Measurements from ENCODE around the gene STK16.
"Not testable (repeated sequence)": the region's sequence is repeated elsewhere in the genome, so short reads cannot be mapped to it uniquely, and the experiment has no call there.

Gene STK16

GRCh38 chr2:219284501-219285372 is 39.5 kb downstream of the STK16 start:
- peaks cover 31% of the 10 kb centered on the region for H3K36me3 ChIP-seq (ENCODE audit: control insufficient read depth, insufficient read depth, low read length)
- H3K9me3 ChIP-seq (ENCODE audit: control insufficient read depth, insufficient read depth, low read length): no peaks in the 10 kb centered on the region
- no peak overlapping the region for H3K27ac ChIP-seq (ENCODE audit: low read depth, low read length)
- H3K4me3 ChIP-seq (ENCODE audit: low read depth, low read length): no peak overlapping the region
- H3K4me1 ChIP-seq (ENCODE audit: control insufficient read depth, insufficient read depth, low read length): peaks cover 11% of the 10 kb centered on the region; the same call in 1 of the 2 replicates
- no peak overlapping the region for H3K9ac ChIP-seq (ENCODE audit: low read depth, low read length)
- no peaks in the 10 kb centered on the region for H3K27me3 ChIP-seq (ENCODE audit: control insufficient read depth, insufficient read depth, low read length)

DNA sequence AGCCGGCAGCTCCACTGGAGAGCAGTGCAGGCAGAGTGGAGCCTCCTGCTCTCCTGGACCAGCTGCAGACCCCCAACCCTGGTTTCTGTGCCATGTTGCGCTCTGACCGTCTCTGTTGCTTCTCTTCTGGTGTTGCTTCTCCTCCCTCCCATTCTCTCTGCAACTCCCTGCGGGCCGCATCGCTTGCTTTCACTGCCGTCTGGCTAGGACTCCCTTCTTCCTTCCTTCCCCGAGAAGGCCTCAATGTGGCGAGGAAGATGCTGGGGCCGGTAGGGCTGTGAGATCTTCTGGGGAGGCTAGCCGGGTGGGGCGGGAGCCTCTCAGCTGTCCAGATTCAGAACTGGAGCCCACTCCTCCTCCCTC is 40.1 kb downstream of the STK16 start:
- Histone ChIP-seq H3K27me3 (ENCODE audit: control insufficient read depth, insufficient read depth, low read length) (no peaks in the 10 kb centered on the region), H3K9ac (ENCODE audit: low read depth, low read length) (no peak overlapping the region), H3K4me3 (ENCODE audit: low read depth, low read length) (no peak overlapping the region), H3K9me3 (ENCODE audit: control insufficient read depth, insufficient read depth, low read length) (no peaks in the 10 kb centered on the region), H3K36me3 (ENCODE audit: control insufficient read depth, insufficient read depth, low read length) (peaks cover 31% of the 10 kb centered on the region), H3K4me1 (ENCODE audit: control insufficient read depth, insufficient read depth, low read length) (peaks cover 7% of the 10 kb centered on the region; the same call in 1 of the 2 replicates), H3K27ac (ENCODE audit: low read depth, low read length) (no peak overlapping the region)

GRCh38 chr2:219285894-219286425 is 40.7 kb downstream of the STK16 start:
- Histone ChIP-seq H3K27ac (ENCODE audit: low read depth, low read length) (no peak overlapping the region), H3K4me1 (ENCODE audit: control insufficient read depth, insufficient read depth, low read length) (peaks cover 7% of the 10 kb centered on the region; the same call in 1 of the 2 replicates), H3K9me3 (ENCODE audit: control insufficient read depth, insufficient read depth, low read length) (no peaks in the 10 kb centered on the region), H3K9ac (ENCODE audit: low read depth, low read length) (no peak overlapping the region), H3K27me3 (ENCODE audit: control insufficient read depth, insufficient read depth, low read length) (no peaks in the 10 kb centered on the region), H3K36me3 (ENCODE audit: control insufficient read depth, insufficient read depth, low read length) (peaks cover 31% of the 10 kb centered on the region), H3K4me3 (ENCODE audit: low read depth, low read length) (no peak overlapping the region)

- H3K27ac ChIP-seq (ENCODE audit: low read depth, low read length): no peak overlapping the region
- no peaks in the 10 kb centered on the region for H3K9me3 ChIP-seq (ENCODE audit: control insufficient read depth, insufficient read depth, low read length)
- H3K4me1 ChIP-seq (ENCODE audit: control insufficient read depth, insufficient read depth, low read length): peaks cover 7% of the 10 kb centered on the region; the same call in 1 of the 2 replicates
- H3K27me3 ChIP-seq (ENCODE audit: control insufficient read depth, insufficient read depth, low read length): no peaks in the 10 kb centered on the region
- H3K4me3 ChIP-seq (ENCODE audit: low read depth, low read length): no peak overlapping the region
- H3K36me3 ChIP-seq (ENCODE audit: control insufficient read depth, insufficient read depth, low read length): peaks cover 27% of the 10 kb centered on the region
- H3K9ac ChIP-seq (ENCODE audit: low read depth, low read length): no peak overlapping the region
These were observed 41.3 kb downstream of the STK16 start for GRCh38 chr2:219286436-219287115.

- not testable (repeated sequence) for H3K9me3 ChIP-seq (ENCODE audit: control insufficient read depth, insufficient read depth, low read length); H3K4me1 ChIP-seq (ENCODE audit: control insufficient read depth, insufficient read depth, low read length); H3K9ac ChIP-seq (ENCODE audit: low read depth, low read length)
These were observed 41.8 kb downstream of the STK16 start for GRCh38 chr2:219287116-219287440.

GRCh38 chr2:219287580-219288265 is 42.4 kb downstream of the STK16 start:
- Histone ChIP-seq H3K27me3 (ENCODE audit: control insufficient read depth, insufficient read depth, low read length) (no peaks in the 10 kb centered on the region), H3K9me3 (ENCODE audit: control insufficient read depth, insufficient read depth, low read length) (no peaks in the 10 kb centered on the region; the same call in 1 of the 2 replicates), H3K27ac (ENCODE audit: low read depth, low read length) (no peak overlapping the region), H3K9ac (ENCODE audit: low read depth, low read length) (no peak overlapping the region), H3K36me3 (ENCODE audit: control insufficient read depth, insufficient read depth, low read length) (peaks cover 17% of the 10 kb centered on the region), H3K4me3 (ENCODE audit: low read depth, low read length) (no peak overlapping the region), H3K4me1 (ENCODE audit: control insufficient read depth, insufficient read depth, low read length) (peaks cover 7% of the 10 kb centered on the region; the same call in 1 of the 2 replicates)

More at GRCh38 chr2:219287116-219287440, 41.8 kb downstream of the STK16 start:
- H3K36me3 ChIP-seq (ENCODE audit: control insufficient read depth, insufficient read depth, low read length): peaks cover 22% of the 10 kb centered on the region
- not testable (repeated sequence) for H3K4me3 ChIP-seq (ENCODE audit: low read depth, low read length); H3K27me3 ChIP-seq (ENCODE audit: control insufficient read depth, insufficient read depth, low read length); H3K27ac ChIP-seq (ENCODE audit: low read depth, low read length)

GRCh38 chr2:219289195-219289536 is 43.9 kb downstream of the STK16 start:
- Histone ChIP-seq H3K9me3 (ENCODE audit: control insufficient read depth, insufficient read depth, low read length) (no peaks in the 10 kb centered on the region; the same call in 1 of the 2 replicates), H3K4me1 (ENCODE audit: control insufficient read depth, insufficient read depth, low read length) (peaks cover 7% of the 10 kb centered on the region; the same call in 1 of the 2 replicates), H3K27ac (ENCODE audit: low read depth, low read length) (no peak overlapping the region), H3K4me3 (ENCODE audit: low read depth, low read length) (no peak overlapping the region), H3K9ac (ENCODE audit: low read depth, low read length) (no peak overlapping the region), H3K36me3 (ENCODE audit: control insufficient read depth, insufficient read depth, low read length) (peaks cover 8% of the 10 kb centered on the region; the same call in 1 of the 2 replicates), H3K27me3 (ENCODE audit: control insufficient read depth, insufficient read depth, low read length) (peaks cover 6% of the 10 kb centered on the region; the same call in 1 of the 2 replicates)

GRCh38 chr2:219289537-219290361 is 44.5 kb downstream of the STK16 start:
- peaks cover 7% of the 10 kb centered on the region; the same call in 1 of the 2 replicates for H3K4me1 ChIP-seq (ENCODE audit: control insufficient read depth, insufficient read depth, low read length)
- peaks cover 6% of the 10 kb centered on the region; the same call in 1 of the 2 replicates for H3K27me3 ChIP-seq (ENCODE audit: control insufficient read depth, insufficient read depth, low read length)
- H3K9me3 ChIP-seq (ENCODE audit: control insufficient read depth, insufficient read depth, low read length): no peaks in the 10 kb centered on the region; the same call in 1 of the 2 replicates
- peaks cover 5% of the 10 kb centered on the region; the same call in 1 of the 2 replicates for H3K36me3 ChIP-seq (ENCODE audit: control insufficient read depth, insufficient read depth, low read length)
- H3K4me3 ChIP-seq (ENCODE audit: low read depth, low read length): no peak overlapping the region
- no peak overlapping the region for H3K27ac ChIP-seq (ENCODE audit: low read depth, low read length)
- no peak overlapping the region for H3K9ac ChIP-seq (ENCODE audit: low read depth, low read length)

GRCh38 chr2:219290381-219291171 is 45.3 kb downstream of the STK16 start:
- Histone ChIP-seq H3K9ac (ENCODE audit: low read depth, low read length) (no peak overlapping the region), H3K4me3 (ENCODE audit: low read depth, low read length) (no peak overlapping the region), H3K9me3 (ENCODE audit: control insufficient read depth, insufficient read depth, low read length) (no peaks in the 10 kb centered on the region; the same call in 1 of the 2 replicates), H3K27ac (ENCODE audit: low read depth, low read length) (no peak overlapping the region), H3K27me3 (ENCODE audit: control insufficient read depth, insufficient read depth, low read length) (peaks cover 13% of the 10 kb centered on the region), H3K4me1 (ENCODE audit: control insufficient read depth, insufficient read depth, low read length) (peaks cover 9% of the 10 kb centered on the region; the same call in 1 of the 2 replicates), H3K36me3 (ENCODE audit: control insufficient read depth, insufficient read depth, low read length) (no peaks in the 10 kb centered on the region)
